Upper lobe of left lung (tissue), 4 donors: ENCODE measurements around the gene ENOPH1.

Experiments used
- CTCF ChIP-seq, 6 experiments: fragments of 450-650 bp in 4 of 6; fragments of 200-600 bp in 2 of 6; sonication (generic) in 2 of 6; IDR thresholded peaks; one replicate each; pipeline ENCODE4 v1.5.1; 2016 to 2019; ENCODE audit warnings: antibody characterized with exemption in 6 of 6
- POLR2AphosphoS5 ChIP-seq, 2 donors: sonication (generic); formaldehyde crosslinking; IDR thresholded peaks; one replicate each; pipeline ENCODE4 v1.5.1; 2017; ENCODE audit warnings: antibody characterized with exemption in 2 of 2

GRCh38 chr4:82403725-82404124 lies 26.7 kb upstream of the ENOPH1 start:
- TF ChIP-seq POLR2AphosphoS5 (IDR thresholded peaks at IDR 0.05) (no peak), CTCF (IDR thresholded peaks at IDR 0.05) (no peak)
